ENCODE measurements around the gene PGA5.
"Not testable (repeated sequence)": the region's sequence is repeated elsewhere in the genome, so short reads cannot be mapped to it uniquely, and the experiment has no call there.

PGA5 gene

GRCh38 chr11:61229458-61229857, 11.5 kb upstream of the PGA5 start:
- not testable (repeated sequence) for DNase-seq

GRCh38 chr11:61231033-61231432, 9.9 kb upstream of the PGA5 start:
- not testable (repeated sequence) for DNase-seq

- DNase-seq = not testable (repeated sequence)
Observed at GRCh38 chr11:61231585-61231984, 9.4 kb upstream of the PGA5 start.

- not testable (repeated sequence) for DNase-seq
Observed at GRCh38 chr11:61232548-61233145, 8.3 kb upstream of the PGA5 start.

- not testable (repeated sequence) for DNase-seq
Observed at GRCh38 chr11:61237130-61237529, 3.8 kb upstream of the PGA5 start.

- not testable (repeated sequence) for DNase-seq
Observed at GRCh38 chr11:61240288-61240687, 687 bp upstream of the PGA5 start.

GRCh38 chr11:61241526-61241925, 551 bp downstream of the PGA5 start:
- DNase-seq = not testable (repeated sequence)

- not testable (repeated sequence) for DNase-seq
Observed at GRCh38 chr11:61245284-61245964, 4.4 kb downstream of the PGA5 start.

- DNase-seq = not testable (repeated sequence)
Observed at GRCh38 chr11:61248071-61248470, 7.1 kb downstream of the PGA5 start.

GRCh38 chr11:61249201-61249600, 8.2 kb downstream of the PGA5 start:
- DNase-seq = not testable (repeated sequence)

GRCh38 chr11:61250796-61251765, 10.1 kb downstream of the PGA5 start:
- DNase-seq = not testable (repeated sequence)

- not testable (repeated sequence) for DNase-seq
Observed at GRCh38 chr11:61252332-61252731, 11.4 kb downstream of the PGA5 start.

GRCh38 chr11:61254403-61255025, 13.5 kb downstream of the PGA5 start:
- peak; percentile 63 for DNase-seq

GRCh38 chr11:61256710-61257482, 15.9 kb downstream of the PGA5 start:
- no peak for DNase-seq

GRCh38 chr11:61258546-61258945, 17.6 kb downstream of the PGA5 start:
- DNase-seq = no peak

GRCh38 chr11:61259363-61259762, 18.4 kb downstream of the PGA5 start:
- no peak for DNase-seq

- DNase-seq = no peak
Observed at GRCh38 chr11:61264371-61264770, 23.4 kb downstream of the PGA5 start.

- DNase-seq = no peak
Observed at GRCh38 chr11:61264795-61265194, 23.8 kb downstream of the PGA5 start.

- no peak for DNase-seq
Observed at GRCh38 chr11:61265357-61265756, 24.4 kb downstream of the PGA5 start.

GRCh38 chr11:61266602-61267001, 25.6 kb downstream of the PGA5 start:
- no peak for DNase-seq

GRCh38 chr11:61267437-61267841, 26.5 kb downstream of the PGA5 start:
- DNase-seq = no peak
